Stimulated activated naive CD8-positive, alpha-beta T cell treated with anti-CD3 and anti-CD28 coated beads, Interleukin-15, Interleukin-2, amounts not matched to agents 100 ng/mL and 50 ng/mL, for 24 hours (primary cell): Measurements from ENCODE around the gene L3MBTL3.

Experiments
- H3K27ac Mint-ChIP-seq: one replicate; pipeline ENCODE4 v1.8.0; 2021; ENCODE audit warnings: mild to moderate bottlenecking, mixed read lengths
- H3K27me3 Mint-ChIP-seq: one replicate; pipeline ENCODE4 v1.8.0; 2021; ENCODE audit warnings: mixed read lengths
- H3K36me3 Mint-ChIP-seq: one replicate; pipeline ENCODE4 v1.8.0; 2021; ENCODE audit warnings: low read depth, mixed read lengths
- H3K4me1 Mint-ChIP-seq: one replicate; pipeline ENCODE4 v1.8.0; 2021; ENCODE audit warnings: low read depth, mixed read lengths
- H3K4me3 Mint-ChIP-seq: one replicate; pipeline ENCODE4 v1.8.0; 2021; ENCODE audit warnings: mild to moderate bottlenecking, mixed read lengths
- H3K9me3 Mint-ChIP-seq: one replicate; pipeline ENCODE4 v1.8.0; 2021; ENCODE audit warnings: mixed read lengths

The L3MBTL3 gene

GRCh38 chr6:130018292-130018743 lies at the start of gene L3MBTL3:
Gene L3MBTL3 (plus strand): TSS chr6:130018581. CDS start chr6:130042700, 24,119 bp downstream.
- Mint-ChIP-seq H3K27me3 (no peaks in the 10 kb centered on the region), H3K4me1 (peaks cover 31% of the 10 kb centered on the region), H3K9me3 (no peaks in the 10 kb centered on the region), H3K4me3 (peak within 1 kb of the TSS; percentile 95), H3K27ac (peak within 1 kb of the TSS; percentile 91), H3K36me3 (no peaks in the 10 kb centered on the region)

GRCh38 chr6:129969064-129969463 lies 49.3 kb upstream of the L3MBTL3 start:
- no peaks in the 10 kb centered on the region for H3K4me1 Mint-ChIP-seq
- no peak overlapping the region for H3K27ac Mint-ChIP-seq
- H3K36me3 Mint-ChIP-seq, result no peaks in the 10 kb centered on the region
- no peak overlapping the region for H3K4me3 Mint-ChIP-seq
- H3K9me3 Mint-ChIP-seq, result peaks cover 3% of the 10 kb centered on the region
- peaks cover 4% of the 10 kb centered on the region for H3K27me3 Mint-ChIP-seq

DNA sequence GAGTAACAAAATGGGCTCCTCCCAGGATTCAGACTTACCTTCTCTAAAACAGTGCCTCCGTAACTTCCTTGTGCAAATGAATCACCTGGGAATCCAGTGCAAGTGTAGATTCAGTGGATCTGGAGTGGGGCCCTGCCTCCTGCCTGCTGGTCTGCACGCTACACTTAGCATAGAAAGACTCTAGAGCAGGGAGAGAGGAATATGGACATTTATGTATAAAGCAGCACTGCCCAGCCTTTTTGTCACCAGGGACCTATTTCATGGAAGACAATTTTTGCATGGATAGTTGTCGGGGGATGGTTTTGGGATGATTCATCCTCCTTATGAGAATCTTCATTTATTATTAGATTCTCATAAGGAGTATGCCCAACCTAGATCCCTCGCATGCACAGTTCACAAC lies 42.3 kb upstream of the L3MBTL3 start:
- H3K36me3 Mint-ChIP-seq, result peaks cover 4% of the 10 kb centered on the region
- H3K4me3 Mint-ChIP-seq, result no peak overlapping the region
- no peaks in the 10 kb centered on the region for H3K27me3 Mint-ChIP-seq
- peaks cover 7% of the 10 kb centered on the region for H3K9me3 Mint-ChIP-seq
- no peak overlapping the region for H3K27ac Mint-ChIP-seq
- no peaks in the 10 kb centered on the region for H3K4me1 Mint-ChIP-seq

DNA sequence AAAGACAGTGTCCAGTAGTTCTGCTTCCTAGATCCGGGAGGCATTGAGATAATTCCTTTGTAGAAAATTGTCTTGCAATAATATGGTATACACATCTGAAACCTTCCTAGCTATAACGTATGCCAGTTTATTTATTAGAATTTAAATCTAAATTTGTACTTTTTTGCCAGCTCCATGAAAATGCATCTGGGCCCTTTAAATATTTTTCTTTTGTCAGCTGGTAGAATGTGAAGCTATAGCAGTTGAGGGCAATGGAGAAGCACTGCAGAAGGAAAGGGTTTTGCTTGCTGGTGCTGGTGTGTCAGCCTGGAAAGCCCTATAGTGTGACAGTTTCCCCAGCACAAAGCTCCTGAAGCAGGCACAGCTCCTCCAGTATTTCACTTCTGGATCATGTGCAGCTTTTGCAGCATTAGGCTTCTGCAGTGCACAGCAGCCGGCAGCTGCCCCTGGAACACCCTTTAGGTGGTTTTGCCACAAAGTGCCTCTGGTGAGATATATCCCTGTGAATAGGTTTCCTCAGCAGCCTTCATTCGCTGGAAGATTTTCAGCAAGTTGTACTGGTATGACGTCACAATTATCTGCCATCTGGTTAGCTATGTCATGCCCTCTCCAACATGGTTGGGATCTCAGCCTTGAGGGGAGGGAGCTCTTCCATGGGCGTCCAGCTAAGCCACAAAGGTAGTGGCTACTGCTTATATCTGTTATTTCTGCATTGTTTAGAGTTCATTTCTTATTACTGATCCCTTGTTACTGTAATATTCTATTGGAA lies 40.0 kb upstream of the L3MBTL3 start:
- Mint-ChIP-seq H3K4me3 (no peak overlapping the region), H3K4me1 (no peaks in the 10 kb centered on the region), H3K36me3 (peaks cover 4% of the 10 kb centered on the region), H3K27ac (no peak overlapping the region), H3K9me3 (peaks cover 7% of the 10 kb centered on the region), H3K27me3 (peaks cover 4% of the 10 kb centered on the region)

GRCh38 chr6:129980821-129981220 lies 37.6 kb upstream of the L3MBTL3 start:
- Mint-ChIP-seq H3K27ac (no peak overlapping the region), H3K4me3 (no peak overlapping the region), H3K27me3 (peaks cover 4% of the 10 kb centered on the region), H3K4me1 (no peaks in the 10 kb centered on the region), H3K9me3 (peaks cover 7% of the 10 kb centered on the region), H3K36me3 (peaks cover 4% of the 10 kb centered on the region)

DNA sequence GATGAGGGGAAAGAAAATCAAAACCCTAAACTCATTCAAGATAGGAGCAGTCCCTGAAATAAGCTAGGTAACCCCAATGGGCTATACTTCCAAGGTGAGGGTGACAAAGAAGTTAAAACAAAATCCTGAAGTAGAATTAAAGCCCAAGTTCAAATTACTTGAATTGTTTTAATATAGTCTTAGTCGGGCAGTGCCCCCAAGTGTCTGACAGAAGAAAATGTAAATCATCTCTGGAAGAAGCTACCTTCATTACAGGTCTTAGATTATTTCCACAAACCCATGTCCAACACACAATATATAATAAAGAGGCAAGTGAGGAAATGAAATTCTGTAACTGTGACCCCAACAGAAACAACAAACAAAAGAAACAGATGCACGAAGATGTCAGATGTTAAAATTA lies 36.8 kb upstream of the L3MBTL3 start:
- Mint-ChIP-seq H3K4me1 (no peaks in the 10 kb centered on the region), H3K9me3 (peaks cover 7% of the 10 kb centered on the region), H3K4me3 (no peak overlapping the region), H3K27ac (no peak overlapping the region), H3K36me3 (peaks cover 4% of the 10 kb centered on the region), H3K27me3 (peaks cover 4% of the 10 kb centered on the region)

GRCh38 chr6:129989396-129989795 lies 29.0 kb upstream of the L3MBTL3 start:
- Mint-ChIP-seq H3K4me1 (peaks cover 8% of the 10 kb centered on the region), H3K36me3 (no peaks in the 10 kb centered on the region), H3K9me3 (no peaks in the 10 kb centered on the region), H3K27me3 (no peaks in the 10 kb centered on the region), H3K27ac (no peak overlapping the region), H3K4me3 (no peak overlapping the region)

DNA sequence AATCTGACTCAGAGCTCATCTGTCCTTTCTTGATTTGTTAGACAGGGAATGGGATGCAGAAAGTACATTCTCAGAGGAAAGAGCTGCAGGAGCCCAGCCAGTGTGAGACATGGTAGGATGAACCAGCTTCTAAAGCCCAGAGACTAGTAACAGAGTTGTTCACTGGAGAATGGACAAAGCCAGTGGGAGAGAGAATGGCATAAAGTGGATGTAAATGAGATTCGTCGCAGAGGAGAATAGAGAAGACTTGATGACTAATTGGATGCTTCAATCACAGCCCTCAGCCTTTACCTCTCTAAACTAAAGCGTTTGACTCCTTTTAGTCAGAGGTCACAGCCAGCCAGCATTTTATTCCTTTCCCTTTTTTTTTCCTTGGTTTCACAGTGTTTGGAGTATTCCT lies 25.5 kb upstream of the L3MBTL3 start:
- Mint-ChIP-seq H3K27me3 (no peaks in the 10 kb centered on the region), H3K36me3 (no peaks in the 10 kb centered on the region), H3K27ac (no peak overlapping the region), H3K4me3 (no peak overlapping the region), H3K9me3 (no peaks in the 10 kb centered on the region), H3K4me1 (peaks cover 8% of the 10 kb centered on the region)

GRCh38 chr6:129994410-129994809 lies 24.0 kb upstream of the L3MBTL3 start:
- Mint-ChIP-seq H3K9me3 (no peaks in the 10 kb centered on the region), H3K27ac (no peak overlapping the region), H3K27me3 (no peaks in the 10 kb centered on the region), H3K36me3 (no peaks in the 10 kb centered on the region), H3K4me3 (no peak overlapping the region), H3K4me1 (peaks cover 3% of the 10 kb centered on the region)

DNA sequence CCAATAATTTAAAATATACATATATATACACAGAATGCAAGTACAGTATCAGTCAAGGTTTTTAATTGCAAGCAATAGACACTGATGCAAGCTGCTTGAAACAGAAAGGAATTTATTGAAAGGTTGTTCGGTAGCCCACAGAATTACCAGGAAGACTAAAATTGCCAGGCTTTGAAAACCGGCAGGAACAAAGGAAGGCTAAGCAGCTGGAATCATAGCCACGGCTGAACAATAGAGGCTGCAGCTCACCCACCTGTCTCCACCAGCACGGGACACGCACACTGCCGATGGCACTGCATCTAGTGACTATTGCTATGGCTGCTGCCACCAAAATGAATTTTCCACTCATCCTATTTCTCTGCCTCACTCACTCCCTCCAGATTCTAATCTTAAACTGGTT lies 22.0 kb upstream of the L3MBTL3 start:
- Mint-ChIP-seq H3K27ac (no peak overlapping the region), H3K4me3 (no peak overlapping the region), H3K27me3 (no peaks in the 10 kb centered on the region), H3K36me3 (no peaks in the 10 kb centered on the region), H3K9me3 (no peaks in the 10 kb centered on the region), H3K4me1 (no peaks in the 10 kb centered on the region)

GRCh38 chr6:130000526-130001421 lies 17.6 kb upstream of the L3MBTL3 start:
- H3K27me3 Mint-ChIP-seq, result no peaks in the 10 kb centered on the region
- H3K4me3 Mint-ChIP-seq, result no peak overlapping the region
- H3K9me3 Mint-ChIP-seq, result no peaks in the 10 kb centered on the region
- H3K4me1 Mint-ChIP-seq, result no peaks in the 10 kb centered on the region
- H3K36me3 Mint-ChIP-seq, result no peaks in the 10 kb centered on the region
- no peak overlapping the region for H3K27ac Mint-ChIP-seq

DNA sequence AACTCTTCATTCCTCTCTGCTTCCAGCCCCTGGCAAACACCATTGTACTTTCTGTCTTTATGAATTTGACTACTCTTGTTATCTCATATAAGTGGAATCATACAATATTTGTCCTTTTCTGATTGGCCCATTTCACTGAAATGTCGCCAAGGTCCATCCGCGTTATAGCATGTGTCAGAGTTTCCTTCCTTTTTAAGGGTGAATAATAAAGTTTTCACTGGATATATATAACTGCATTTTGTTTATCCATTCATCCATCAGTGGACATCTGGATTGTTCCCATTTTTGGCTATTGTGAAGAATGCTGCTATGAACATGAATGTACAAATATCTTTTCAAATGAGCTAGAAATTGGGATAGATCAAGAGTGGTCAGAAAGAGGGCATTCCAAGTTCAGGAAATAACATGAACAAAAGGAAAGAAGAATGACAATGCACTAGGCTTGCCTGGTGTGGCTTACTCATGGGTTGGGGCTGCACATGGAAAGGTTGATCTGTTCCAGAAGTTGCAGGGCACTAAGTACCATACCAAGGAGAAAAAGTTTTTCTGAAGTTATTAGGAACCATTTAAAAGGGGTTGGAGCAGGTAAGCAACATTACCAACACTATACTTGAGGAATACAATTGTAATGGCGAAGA lies 10.0 kb upstream of the L3MBTL3 start:
- no peaks in the 10 kb centered on the region for H3K4me1 Mint-ChIP-seq
- H3K9me3 Mint-ChIP-seq, result no peaks in the 10 kb centered on the region
- no peak overlapping the region for H3K27ac Mint-ChIP-seq
- H3K4me3 Mint-ChIP-seq, result no peak overlapping the region
- H3K27me3 Mint-ChIP-seq, result peaks cover 5% of the 10 kb centered on the region
- no peaks in the 10 kb centered on the region for H3K36me3 Mint-ChIP-seq

GRCh38 chr6:130009146-130009545 lies 9.2 kb upstream of the L3MBTL3 start:
- Mint-ChIP-seq H3K27me3 (peaks cover 5% of the 10 kb centered on the region), H3K27ac (no peak overlapping the region), H3K4me1 (no peaks in the 10 kb centered on the region), H3K36me3 (no peaks in the 10 kb centered on the region), H3K4me3 (no peak overlapping the region), H3K9me3 (no peaks in the 10 kb centered on the region)

DNA sequence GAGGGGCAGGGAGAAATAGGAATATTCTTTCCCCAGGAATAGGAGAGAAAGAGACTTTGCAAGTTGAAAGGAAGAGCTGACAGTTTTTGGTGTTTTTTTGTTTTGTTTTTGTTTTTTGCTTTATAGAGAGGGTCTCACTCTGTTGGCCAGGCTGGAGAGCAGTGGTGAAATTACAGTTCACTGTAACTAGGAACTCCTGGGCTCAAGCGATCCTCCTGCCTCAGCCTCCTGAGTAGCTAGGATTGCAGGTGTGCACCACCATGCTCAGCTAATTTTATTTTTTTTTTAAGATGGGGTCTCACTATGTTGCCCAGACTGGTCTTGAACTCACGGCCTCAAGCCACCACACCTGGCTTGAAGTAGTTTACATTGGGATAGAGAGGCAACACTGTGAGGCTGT lies 8.0 kb upstream of the L3MBTL3 start:
- no peak overlapping the region for H3K27ac Mint-ChIP-seq
- H3K36me3 Mint-ChIP-seq, result no peaks in the 10 kb centered on the region
- H3K4me1 Mint-ChIP-seq, result no peaks in the 10 kb centered on the region
- H3K27me3 Mint-ChIP-seq, result peaks cover 5% of the 10 kb centered on the region
- no peaks in the 10 kb centered on the region for H3K9me3 Mint-ChIP-seq
- H3K4me3 Mint-ChIP-seq, result no peak overlapping the region

GRCh38 chr6:130012728-130013127 lies 5.7 kb upstream of the L3MBTL3 start:
- H3K9me3 Mint-ChIP-seq, result no peaks in the 10 kb centered on the region
- no peak overlapping the region for H3K4me3 Mint-ChIP-seq
- H3K27ac Mint-ChIP-seq, result no peak overlapping the region
- peaks cover 5% of the 10 kb centered on the region for H3K27me3 Mint-ChIP-seq
- no peaks in the 10 kb centered on the region for H3K36me3 Mint-ChIP-seq
- no peaks in the 10 kb centered on the region for H3K4me1 Mint-ChIP-seq
